ENCODE results near the gene SEMA3D.

The SEMA3D gene

GRCh38 chr7:85115862-85116261 is 71.0 kb downstream of the SEMA3D start:
- FAIRE-seq (no peak), DNase-seq (ENCODE audit: insufficient read length, low spot score) (no peak)
- no peak for TF ChIP-seq CTCF (IDR thresholded peaks at IDR 0.05; ENCODE audit: insufficient read depth, missing control alignments)

- FAIRE-seq (no peak), DNase-seq (ENCODE audit: insufficient read length, low spot score) (no peak)
- no peak for TF ChIP-seq CTCF (IDR thresholded peaks at IDR 0.05; ENCODE audit: insufficient read depth, missing control alignments)
Observed at GRCh38 chr7:85115006-85115405, 71.8 kb downstream of the SEMA3D start.

GRCh38 chr7:85114342-85114741 is 72.5 kb downstream of the SEMA3D start:
- no peak for FAIRE-seq
- no peak for TF ChIP-seq CTCF (IDR thresholded peaks at IDR 0.05; ENCODE audit: insufficient read depth, missing control alignments)
- no peak for DNase-seq (ENCODE audit: insufficient read length, low spot score)

- TF ChIP-seq CTCF (IDR thresholded peaks at IDR 0.05; ENCODE audit: insufficient read depth, missing control alignments), result no peak
- FAIRE-seq, result no peak
- no peak for DNase-seq (ENCODE audit: insufficient read length, low spot score)
Observed at GRCh38 chr7:85111761-85112160, 75.1 kb downstream of the SEMA3D start.

- no peak for DNase-seq (ENCODE audit: insufficient read length, low spot score)
Observed at GRCh38 chr7:85106719-85107118, 80.1 kb downstream of the SEMA3D start.

GRCh38 chr7:85104432-85105205 is 82.2 kb downstream of the SEMA3D start:
- DNase-seq (ENCODE audit: insufficient read length, low spot score) (no peak), FAIRE-seq (no peak)
- no peak for TF ChIP-seq CTCF (IDR thresholded peaks at IDR 0.05; ENCODE audit: insufficient read depth, missing control alignments)

More at GRCh38 chr7:85106719-85107118, 80.1 kb downstream of the SEMA3D start:
- no peak for TF ChIP-seq CTCF (IDR thresholded peaks at IDR 0.05; ENCODE audit: insufficient read depth, missing control alignments)
- no peak for FAIRE-seq

GRCh38 chr7:85103962-85104361 is 82.9 kb downstream of the SEMA3D start:
- no peak for TF ChIP-seq CTCF (IDR thresholded peaks at IDR 0.05; ENCODE audit: insufficient read depth, missing control alignments)
- DNase-seq (ENCODE audit: insufficient read length, low spot score), result no peak
- FAIRE-seq, result no peak

Data from D721Med (cell line).